CMK (cell line): ENCODE data around the gene SLC45A2.

Experiments
- DNase-seq: peaks from one replicate; pipeline ENCODE4 v3.0.0-alpha.2; 2010; ENCODE audit warnings: low read depth

Gene SLC45A2

DNA sequence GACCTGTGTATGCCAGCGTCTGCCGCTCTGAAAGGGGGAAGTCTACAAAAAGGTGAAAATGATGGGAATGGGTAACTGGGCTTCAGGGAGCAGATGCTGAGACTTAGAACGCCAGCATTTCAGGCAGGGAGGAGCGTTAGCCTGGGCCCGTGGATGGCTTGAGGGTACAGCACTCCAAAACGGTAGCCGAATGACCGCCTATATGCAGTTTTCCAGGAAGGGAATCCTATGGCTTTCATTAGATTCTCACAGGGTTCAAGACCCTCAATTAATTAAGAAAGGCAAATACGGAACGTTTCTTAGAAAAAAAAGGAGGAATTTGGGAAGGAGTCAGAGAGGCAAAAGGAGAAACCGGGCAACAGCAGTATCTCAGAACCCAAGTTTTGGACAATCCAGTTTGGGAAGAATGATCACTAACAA, 22.7 kb upstream of the SLC45A2 start:
- DNase-seq = no peak

DNA sequence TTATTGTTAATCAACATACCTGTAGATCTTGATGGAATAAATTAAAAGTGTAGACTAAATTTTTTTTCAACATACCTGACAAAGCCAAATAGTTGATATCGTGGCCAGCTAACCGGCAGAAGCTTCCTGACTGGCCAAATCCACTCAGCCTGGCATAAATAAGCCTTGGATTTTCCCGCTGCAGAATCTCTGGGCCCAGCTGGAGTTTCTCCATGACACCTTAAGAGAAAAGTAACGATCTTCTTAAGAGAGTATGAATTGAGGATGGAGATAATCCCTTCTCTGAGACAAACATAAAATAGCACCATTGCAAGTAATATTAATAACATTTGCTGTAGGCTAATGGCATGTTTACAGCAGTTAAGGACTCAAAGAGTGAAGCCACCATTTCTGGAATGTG, 21.2 kb upstream of the SLC45A2 start:
- DNase-seq = no peak

- no peak for DNase-seq
These were observed 20.7 kb upstream of the SLC45A2 start for GRCh38 chr5:34005211-34005610.

DNA sequence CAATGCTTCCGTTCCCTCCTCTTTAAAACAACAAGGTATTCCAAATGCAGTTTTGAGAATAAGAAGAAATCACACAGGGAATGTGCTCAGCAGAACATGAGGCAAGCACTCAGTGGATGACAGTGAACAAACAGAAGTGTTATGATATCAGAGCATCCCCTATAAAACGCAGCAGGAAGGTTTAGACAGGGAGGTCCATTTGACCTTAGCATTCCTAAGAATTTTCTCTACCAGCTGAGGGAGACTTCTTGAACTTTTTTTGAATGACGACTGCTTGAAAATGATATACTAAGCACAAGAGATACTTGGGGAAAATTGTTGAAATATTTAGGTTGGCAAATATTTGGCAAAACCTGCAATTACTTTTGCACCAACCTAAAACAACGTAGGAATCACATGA, 19.4 kb upstream of the SLC45A2 start:
- DNase-seq = no peak

DNA sequence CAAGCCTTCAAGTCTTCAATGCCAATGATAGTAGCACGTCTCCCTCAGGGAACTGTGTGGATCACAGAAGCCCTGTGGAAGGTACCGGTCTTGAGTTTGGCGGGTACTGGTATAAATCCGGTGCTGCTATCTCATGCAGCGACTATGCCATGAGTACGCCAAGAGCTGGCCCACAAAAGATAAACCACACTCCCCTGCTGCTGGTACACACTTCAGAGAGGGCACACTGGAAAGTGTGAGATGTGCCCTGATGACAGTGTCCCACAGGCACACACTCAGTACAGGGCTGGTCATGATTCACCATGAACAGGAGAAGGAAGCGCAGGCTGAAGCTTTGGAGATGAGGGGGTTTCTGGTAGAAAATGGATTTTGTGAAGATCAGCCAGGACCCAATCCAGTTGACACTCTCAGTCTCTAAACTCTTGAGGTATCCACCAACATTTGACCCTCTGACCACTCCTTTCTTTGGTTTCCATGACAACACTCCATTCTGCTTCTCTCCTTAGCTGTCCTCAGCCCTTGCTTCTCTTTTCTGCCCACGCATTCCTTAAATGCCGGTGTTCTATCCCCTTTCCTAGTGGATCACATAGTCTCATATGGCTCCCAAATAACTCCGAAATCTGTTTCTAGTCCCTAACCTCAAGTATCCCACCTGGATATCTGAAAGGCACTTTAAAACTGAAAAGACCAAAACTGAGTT, 18.3 kb upstream of the SLC45A2 start:
- no peak for DNase-seq

- DNase-seq = no peak
These were observed 16.8 kb upstream of the SLC45A2 start for GRCh38 chr5:34001241-34001841.

- no peak for DNase-seq
These were observed 15.5 kb upstream of the SLC45A2 start for GRCh38 chr5:33999978-34000377.

- peak; percentile 29 for DNase-seq
These were observed 13.0 kb upstream of the SLC45A2 start for GRCh38 chr5:33997331-33997983.

DNA sequence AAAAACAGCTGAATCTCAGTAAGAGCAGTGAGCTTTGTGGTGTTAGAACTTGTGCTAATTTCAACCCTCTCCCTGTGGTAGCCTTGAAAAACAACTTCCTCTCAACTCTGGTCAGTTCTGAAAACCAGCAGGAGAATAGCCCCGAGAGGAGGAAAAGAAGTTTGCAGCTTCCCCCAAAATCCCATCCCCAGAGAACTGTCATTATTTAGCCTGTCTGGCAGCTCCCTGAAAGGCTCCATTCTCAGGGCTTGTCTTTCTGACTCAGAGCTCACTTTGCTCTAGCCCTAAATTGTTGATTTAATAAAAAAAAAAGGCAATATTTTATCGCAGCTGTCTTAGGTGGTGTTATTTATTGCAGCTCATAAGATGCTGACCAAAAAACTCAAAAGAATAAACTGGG, 11.4 kb upstream of the SLC45A2 start:
- no peak for DNase-seq

GRCh38 chr5:33994845-33995244, 10.4 kb upstream of the SLC45A2 start:
- DNase-seq = no peak

- no peak for DNase-seq
These were observed 8.4 kb upstream of the SLC45A2 start for GRCh38 chr5:33992864-33993263.

GRCh38 chr5:33985447-33985846, 954 bp upstream of the SLC45A2 start:
- DNase-seq = no peak

DNA sequence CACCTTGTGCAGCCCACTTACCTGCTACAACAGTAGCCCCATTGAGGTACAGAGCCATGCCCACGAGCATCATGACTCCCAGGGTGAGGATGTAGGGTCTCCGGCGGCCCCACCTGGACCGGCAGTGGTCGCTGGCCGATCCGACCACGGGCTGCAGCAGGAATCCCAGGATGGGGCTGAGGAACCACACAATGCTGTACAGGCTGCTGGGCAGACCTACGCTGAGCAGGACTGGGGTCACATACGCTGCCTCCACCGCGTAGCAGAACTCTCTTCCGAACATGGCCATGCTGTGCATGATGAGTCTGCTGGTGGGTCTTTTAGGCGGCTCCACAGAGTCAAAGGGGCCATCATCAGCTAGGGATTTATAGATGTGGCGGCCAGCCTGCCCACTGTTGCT, 315 bp downstream of the SLC45A2 start:
- DNase-seq = no peak

- DNase-seq = no peak
These were observed 2.9 kb downstream of the SLC45A2 start for GRCh38 chr5:33981408-33982162.

DNA sequence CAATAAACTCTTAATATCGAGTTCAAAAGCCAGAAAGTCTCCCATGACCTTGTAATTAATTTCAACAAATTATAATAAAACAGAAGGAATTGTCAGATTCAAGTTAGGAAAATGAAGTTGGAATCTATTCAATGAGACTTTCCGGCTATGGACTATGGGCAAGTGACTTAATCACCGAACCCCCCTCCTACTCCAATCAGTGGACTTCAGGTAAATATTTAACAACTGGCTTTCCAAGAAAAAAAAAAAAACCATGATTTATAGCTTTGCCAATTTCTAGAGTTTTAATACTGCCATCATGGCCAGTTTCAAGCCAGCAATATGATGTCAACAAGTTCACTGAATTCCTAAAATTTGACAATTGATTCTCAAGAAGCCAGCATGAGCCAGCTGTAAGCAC, 4.5 kb downstream of the SLC45A2 start:
- no peak for DNase-seq

GRCh38 chr5:33978306-33978705, 6.2 kb downstream of the SLC45A2 start:
- no peak for DNase-seq

GRCh38 chr5:33976307-33976706, 8.2 kb downstream of the SLC45A2 start:
- DNase-seq = no peak

DNA sequence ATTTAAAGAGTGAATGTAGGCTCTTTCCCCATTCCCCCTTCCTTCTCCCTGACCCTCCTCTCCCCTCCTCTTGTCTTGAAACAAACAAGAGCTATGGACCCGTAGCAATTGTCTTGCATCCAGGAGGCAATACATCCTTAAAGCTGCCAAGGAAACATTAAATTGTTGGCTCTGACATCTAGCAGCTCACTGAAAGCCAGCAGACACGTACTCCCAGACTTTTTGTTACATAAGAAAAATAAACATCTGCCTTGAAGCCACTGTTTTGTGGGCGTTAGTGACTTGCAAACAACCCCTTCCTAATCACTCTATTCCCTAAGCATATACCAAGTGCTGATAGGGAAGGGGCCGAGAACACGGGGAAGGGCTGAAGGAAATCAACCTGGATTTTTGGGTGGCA, 8.6 kb downstream of the SLC45A2 start:
- no peak for DNase-seq

GRCh38 chr5:33973271-33973670, 11.2 kb downstream of the SLC45A2 start:
- no peak for DNase-seq

DNA sequence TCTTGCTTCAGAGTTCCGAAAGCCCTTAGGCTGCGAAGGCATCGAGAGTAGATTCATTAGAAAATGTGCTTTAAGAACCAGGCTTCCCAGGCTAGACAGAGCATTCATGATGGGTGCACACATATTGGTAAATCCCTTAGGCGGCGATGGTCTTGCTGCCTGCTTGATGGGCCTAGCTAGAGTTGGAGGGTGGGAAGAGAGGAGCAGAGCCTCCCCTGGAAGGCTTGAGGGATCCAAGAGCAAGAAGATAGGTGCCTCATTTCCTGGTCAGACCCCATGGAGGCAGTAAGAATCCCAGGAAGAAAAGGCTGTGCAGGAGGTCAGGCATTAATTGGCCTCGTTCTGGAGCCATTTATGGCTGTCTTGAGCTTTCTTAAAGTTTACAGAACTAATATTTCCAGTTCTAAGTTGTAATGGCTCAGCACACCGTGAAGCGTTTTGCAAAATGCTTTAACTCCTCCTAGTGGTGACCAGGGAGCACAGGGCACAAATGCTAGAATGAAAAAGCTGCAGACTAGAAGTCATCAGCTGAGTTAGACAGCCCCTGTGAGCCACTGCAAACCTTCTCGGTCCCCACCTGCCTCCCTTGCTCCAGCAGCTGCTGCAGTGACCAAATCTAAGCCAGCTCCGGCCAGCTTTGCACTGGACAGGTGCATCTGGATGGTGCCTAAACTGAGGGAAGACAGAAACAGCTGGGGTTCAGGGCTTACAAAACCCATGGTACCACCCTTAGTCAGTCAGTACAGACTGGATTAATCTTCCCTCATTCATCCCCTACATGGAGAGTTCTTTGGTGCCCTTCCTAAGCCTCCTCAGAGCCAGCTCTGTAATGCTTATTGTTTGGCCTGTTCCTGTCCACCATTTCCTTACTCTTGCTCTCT, 14.7 kb downstream of the SLC45A2 start:
- DNase-seq = no peak

GRCh38 chr5:33968211-33969005, 16.1 kb downstream of the SLC45A2 start:
- DNase-seq = no peak
